Measurements from ENCODE around the gene AMIGO1.

DNA sequence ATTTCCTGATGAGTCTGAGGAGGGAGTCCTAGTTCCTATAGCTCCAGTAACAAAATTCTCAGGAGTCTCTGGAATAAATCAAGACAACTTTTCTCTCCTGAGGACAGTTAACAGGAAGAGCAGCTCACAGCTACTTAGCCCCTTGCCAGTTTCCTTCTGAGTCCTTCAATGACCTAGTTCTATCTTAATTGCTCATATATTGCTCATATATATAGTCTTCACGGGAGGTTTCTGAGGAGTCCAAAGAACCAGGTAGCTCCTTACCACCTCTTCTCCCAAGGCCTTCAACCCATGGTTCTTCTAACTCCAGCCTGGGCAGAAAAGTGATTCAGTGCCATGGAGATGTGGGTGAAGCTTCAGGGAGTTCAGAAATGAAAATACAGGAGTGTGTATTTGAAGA is 4.6 kb downstream of the AMIGO1 start:
- no peak for TF ChIP-seq POLR2A (IDR thresholded peaks at IDR 0.05)
- no peak for TF ChIP-seq CTCF (IDR thresholded peaks at IDR 0.05)

Data from adrenal gland (tissue), 5 donors.